Naive thymus-derived CD4-positive, alpha-beta T cell (primary cell): ENCODE data around the gene ACSS3. TPM values are rescaled to one million over a fixed set of nuclear protein-coding genes. Genes with fewer than 3 reads are reported as not detected.

Source experiments
- ATAC-seq: fragments of 150-1000 bp; cut with Tn5 transposase; 2 replicates; pipeline ENCODE4 v1.10.0; 2021; ENCODE audit warnings: mild to moderate bottlenecking, moderate library complexity
- CTCF ChIA-PET: fragments of 350-600 bp; sonication (Branson Sonifier 250); formaldehyde crosslinking; loops from one replicate; lab custom pipeline; 2021; ENCODE audit warnings: antibody characterized with exemption; lab: Charles Lee
- POLR2A ChIA-PET: fragments of 350-600 bp; sonication (Branson Sonifier 250); formaldehyde crosslinking; loops from one replicate; lab custom pipeline; 2021; ENCODE audit warnings: antibody characterized with exemption, inconsistent platforms; lab: Charles Lee
- DNase-seq, 9 donors: peaks; one replicate each; pipeline versions ENCODE4 v3.0.0 to v3.0.0-alpha.2; 2020 to 2022; ENCODE audit warnings: mixed read lengths in 1 of 9
- H3K27ac ChIP-seq: one replicate; pipeline ENCODE4 v1.7.0; 2013; ENCODE audit warnings: mild to moderate bottlenecking, low read depth, low read length, moderate library complexity
- H3K27me3 ChIP-seq, 2 donors: one replicate each; pipeline ENCODE4 v1.7.0; 2013; ENCODE audit warnings: low read length in 2 of 2, mild to moderate bottlenecking in 2 of 2, moderate library complexity in 2 of 2; ENCODE audit not compliant: control insufficient read depth in 2 of 2, insufficient read depth in 2 of 2
- H3K36me3 ChIP-seq, 3 experiments: 1 replicate in 2 of 3; 2 replicates in 1 of 3; pipeline ENCODE4 v1.7.0; 2013; ENCODE audit warnings: low read length in 3 of 3, mild to moderate bottlenecking in 3 of 3, moderate library complexity in 1 of 3; ENCODE audit not compliant: insufficient read depth in 3 of 3, control insufficient read depth in 2 of 3
- H3K4me1 ChIP-seq, 2 donors: one replicate each; pipeline ENCODE4 v1.7.0; 2013; ENCODE audit warnings: low read length in 2 of 2, mild to moderate bottlenecking in 2 of 2, moderate library complexity in 1 of 2; ENCODE audit not compliant: control insufficient read depth in 2 of 2, insufficient read depth in 2 of 2
- H3K4me3 ChIP-seq: 2 replicates; pipeline ENCODE4 v1.7.0; 2013; ENCODE audit warnings: mild to moderate bottlenecking, low read length
- H3K9me3 ChIP-seq, 3 experiments: 1 replicate in 2 of 3; 2 replicates in 1 of 3; pipeline ENCODE4 v1.7.0; 2013; ENCODE audit warnings: low read length in 3 of 3; ENCODE audit not compliant: control insufficient read depth in 2 of 3
- H3K27ac Mint-ChIP-seq, 9 donors: one replicate each; pipeline ENCODE4 v1.8.0; 2020 to 2022; ENCODE audit warnings: mixed read lengths in 9 of 9, mild to moderate bottlenecking in 8 of 9, moderate library complexity in 5 of 9, inconsistent platforms in 2 of 9
- H3K27me3 Mint-ChIP-seq, 5 donors: one replicate each; pipeline ENCODE4 v1.8.0; 2021 to 2022; ENCODE audit warnings: mixed read lengths in 5 of 5, mild to moderate bottlenecking in 1 of 5
- H3K36me3 Mint-ChIP-seq, 5 donors: one replicate each; pipeline ENCODE4 v1.8.0; 2020 to 2022; ENCODE audit warnings: mixed read lengths in 5 of 5, mild to moderate bottlenecking in 3 of 5, inconsistent platforms in 1 of 5
- H3K4me1 Mint-ChIP-seq, 7 donors: one replicate each; pipeline ENCODE4 v1.8.0; 2020 to 2022; ENCODE audit warnings: mixed read lengths in 7 of 7, mild to moderate bottlenecking in 3 of 7, inconsistent platforms in 1 of 7
- H3K4me3 Mint-ChIP-seq, 10 donors: one replicate each; pipeline ENCODE4 v1.8.0; 2020 to 2022; ENCODE audit warnings: mild to moderate bottlenecking in 10 of 10, mixed read lengths in 10 of 10, moderate library complexity in 6 of 10, inconsistent platforms in 2 of 10
- H3K9me3 Mint-ChIP-seq, 11 donors: one replicate each; pipeline ENCODE4 v1.8.0; 2020 to 2022; ENCODE audit warnings: mixed read lengths in 11 of 11, mild to moderate bottlenecking in 4 of 11, inconsistent platforms in 1 of 11, moderate library complexity in 1 of 11
- intact Hi-C, 2 donors: fragments of 100-400 bp; cut with micrococcal nuclease; formaldehyde crosslinking; loops; one replicate each; pipeline ENCODE4 v1.15.1; 2023
- polyA plus RNA-seq, 2 donors: library from polyadenylated mRNA; unstranded; fragments of 300-500 nt; fragmentation: Illumina TruSeq; gene quantifications; one replicate each; pipeline ENCODE4 v1.2.3, GENCODE V29; 2021
- total RNA-seq, 6 experiments: library from RNA in 5 of 6; stranded (reverse) in 5 of 6; gene quantifications; 1 replicate in 5 of 6; 2 replicates in 1 of 6; pipeline ENCODE4 v1.2.3 and lab custom pipeline; 2021 to 2026

ACSS3 gene
- total and polyA plus RNA-seq, 7 experiments from 2014 or later, result 0.49 TPM; not detected in 6

- CTCF ChIA-PET, result no interaction called here
- Histone ChIP-seq H3K27ac (no peak overlapping the region), H3K9me3 (no peaks in the 10 kb centered on the region), H3K4me1 (no peaks in the 10 kb centered on the region), H3K36me3 (no peaks in the 10 kb centered on the region), H3K27me3 (no peaks in the 10 kb centered on the region), H3K4me3 (no peak overlapping the region)
- Mint-ChIP-seq H3K27ac (no peak overlapping the region), H3K27me3 (no peaks in the 10 kb centered on the region), H3K4me1 (no peaks in the 10 kb centered on the region), H3K4me3 (no peak overlapping the region), H3K9me3 (peaks cover 0 to 22% (median 0%) of the 10 kb centered on the region in 11 donors), H3K36me3 (no peaks in the 10 kb centered on the region)
- DNase-seq, result no peak
- POLR2A ChIA-PET, result no interaction called here
- no peak for ATAC-seq
- intact Hi-C loops, result no loop called here
Measured at GRCh38 chr12:81231574-81232368, 153.9 kb downstream of the ACSS3 start.

GRCh38 chr12:81245458-81245857 is 167.6 kb downstream of the ACSS3 start:
- Histone ChIP-seq H3K9me3 (no peaks in the 10 kb centered on the region), H3K27ac (no peak overlapping the region), H3K27me3 (no peaks in the 10 kb centered on the region), H3K4me3 (no peak overlapping the region), H3K4me1 (no peaks in the 10 kb centered on the region), H3K36me3 (no peaks in the 10 kb centered on the region)
- intact Hi-C loops, result no loop called here
- Mint-ChIP-seq H3K36me3 (no peaks in the 10 kb centered on the region), H3K27me3 (no peaks in the 10 kb centered on the region), H3K27ac (no peak overlapping the region), H3K9me3 (peaks cover 0 to 12% (median 3%) of the 10 kb centered on the region in 11 donors), H3K4me3 (no peak overlapping the region), H3K4me1 (no peaks in the 10 kb centered on the region)
- DNase-seq (no peak), ATAC-seq (no peak)
- ChIA-PET CTCF (no interaction called here), POLR2A (no interaction called here)

- Histone ChIP-seq H3K36me3 (no peaks in the 10 kb centered on the region), H3K4me3 (no peak overlapping the region), H3K27ac (no peak overlapping the region), H3K4me1 (no peaks in the 10 kb centered on the region), H3K9me3 (no peaks in the 10 kb centered on the region), H3K27me3 (no peaks in the 10 kb centered on the region)
- intact Hi-C loops, result no loop called here
- ChIA-PET POLR2A (no interaction called here), CTCF (no interaction called here)
- ATAC-seq (no peak), DNase-seq (no peak)
- H3K36me3 Mint-ChIP-seq, result no peaks in the 10 kb centered on the region
- no peak overlapping the region for H3K4me3 Mint-ChIP-seq
- no peaks in the 10 kb centered on the region for H3K4me1 Mint-ChIP-seq
- H3K27ac Mint-ChIP-seq, result no peak overlapping the region
- peaks cover 0 to 13% (median 3%) of the 10 kb centered on the region in 11 donors for H3K9me3 Mint-ChIP-seq
- H3K27me3 Mint-ChIP-seq, result no peaks in the 10 kb centered on the region
Measured at GRCh38 chr12:81245907-81246570, 168.2 kb downstream of the ACSS3 start.

GRCh38 chr12:81249976-81250375 is 172.1 kb downstream of the ACSS3 start:
- no peaks in the 10 kb centered on the region for H3K27me3 ChIP-seq
- H3K27ac ChIP-seq, result no peak overlapping the region
- no peaks in the 10 kb centered on the region for H3K36me3 ChIP-seq
- H3K4me3 ChIP-seq, result no peak overlapping the region
- no peak overlapping the region for H3K4me3 Mint-ChIP-seq
- no peaks in the 10 kb centered on the region for H3K27me3 Mint-ChIP-seq
- H3K27ac Mint-ChIP-seq, result no peak overlapping the region
- ATAC-seq, result no peak
- ChIA-PET CTCF (no interaction called here), POLR2A (no interaction called here)
- peaks cover 0 to 7% (median 0%) of the 10 kb centered on the region in 11 donors for H3K9me3 Mint-ChIP-seq
- DNase-seq, result no peak
- H3K4me1 ChIP-seq, result no peaks in the 10 kb centered on the region
- no peaks in the 10 kb centered on the region for H3K9me3 ChIP-seq
- no peaks in the 10 kb centered on the region for H3K4me1 Mint-ChIP-seq
- intact Hi-C loops, result no loop called here
- no peaks in the 10 kb centered on the region for H3K36me3 Mint-ChIP-seq

GRCh38 chr12:81252228-81252627 is 174.3 kb downstream of the ACSS3 start:
- Mint-ChIP-seq H3K4me1 (no peaks in the 10 kb centered on the region), H3K4me3 (no peak overlapping the region), H3K27ac (no peak overlapping the region), H3K36me3 (no peaks in the 10 kb centered on the region), H3K27me3 (no peaks in the 10 kb centered on the region), H3K9me3 (peaks cover 0 to 5% (median 0%) of the 10 kb centered on the region in 11 donors)
- Histone ChIP-seq H3K9me3 (no peaks in the 10 kb centered on the region), H3K27ac (no peak overlapping the region), H3K4me1 (no peaks in the 10 kb centered on the region), H3K27me3 (no peaks in the 10 kb centered on the region), H3K4me3 (no peak overlapping the region), H3K36me3 (no peaks in the 10 kb centered on the region)
- DNase-seq (no peak), ATAC-seq (no peak)
- ChIA-PET POLR2A (no interaction called here), CTCF (no interaction called here)
- intact Hi-C loops, result no loop called here

GRCh38 chr12:81253360-81253759 is 175.5 kb downstream of the ACSS3 start:
- Mint-ChIP-seq H3K27ac (no peak overlapping the region), H3K27me3 (no peaks in the 10 kb centered on the region), H3K9me3 (peaks cover 0 to 5% (median 0%) of the 10 kb centered on the region in 11 donors), H3K4me1 (no peaks in the 10 kb centered on the region), H3K36me3 (no peaks in the 10 kb centered on the region), H3K4me3 (no peak overlapping the region)
- H3K4me1 ChIP-seq, result no peaks in the 10 kb centered on the region
- intact Hi-C loops, result no loop called here
- ATAC-seq, result no peak
- H3K27ac ChIP-seq, result no peak overlapping the region
- H3K27me3 ChIP-seq, result no peaks in the 10 kb centered on the region
- CTCF ChIA-PET, result no interaction called here
- DNase-seq, result no peak
- POLR2A ChIA-PET, result no interaction called here
- H3K4me3 ChIP-seq, result no peak overlapping the region
- no peaks in the 10 kb centered on the region for H3K36me3 ChIP-seq
- H3K9me3 ChIP-seq, result no peaks in the 10 kb centered on the region

GRCh38 chr12:81255456-81255855 is 177.6 kb downstream of the ACSS3 start:
- no peaks in the 10 kb centered on the region for H3K4me1 Mint-ChIP-seq
- H3K27me3 Mint-ChIP-seq, result no peaks in the 10 kb centered on the region
- no peak overlapping the region for H3K4me3 Mint-ChIP-seq
- H3K27me3 ChIP-seq, result no peaks in the 10 kb centered on the region
- ATAC-seq (no peak), DNase-seq (no peak)
- no peak overlapping the region for H3K27ac ChIP-seq
- no peaks in the 10 kb centered on the region for H3K4me1 ChIP-seq
- peaks cover 0 to 5% (median 0%) of the 10 kb centered on the region in 11 donors for H3K9me3 Mint-ChIP-seq
- no peak overlapping the region for H3K4me3 ChIP-seq
- H3K9me3 ChIP-seq, result peaks cover 0 to 3% (median 0%) of the 10 kb centered on the region in 3 experiments
- ChIA-PET CTCF (no interaction called here), POLR2A (no interaction called here)
- intact Hi-C loops, result no loop called here
- H3K36me3 Mint-ChIP-seq, result no peaks in the 10 kb centered on the region
- no peak overlapping the region for H3K27ac Mint-ChIP-seq
- H3K36me3 ChIP-seq, result no peaks in the 10 kb centered on the region
